OCI-LY3 (cell line): ENCODE measurements around the gene LY6G5C.

Source experiments
- EZH2phosphoT487 ChIP-seq: fragments of 200-600 bp; shearing (Covaris generic); IDR thresholded peaks from 2 replicates; pipeline ENCODE4 v1.6.1; 2018; ENCODE audit warnings: antibody characterized with exemption, mixed run types, low read depth
- TF ChIP-seq, protein P1 (sequence below): fragments of 200-600, 300-600 bp; sonication (generic); IDR thresholded peaks from 2 replicates; pipeline ENCODE4 v1.5.1; 2014; ENCODE audit warnings: antibody characterized with exemption, low read length, low read depth

DNA sequence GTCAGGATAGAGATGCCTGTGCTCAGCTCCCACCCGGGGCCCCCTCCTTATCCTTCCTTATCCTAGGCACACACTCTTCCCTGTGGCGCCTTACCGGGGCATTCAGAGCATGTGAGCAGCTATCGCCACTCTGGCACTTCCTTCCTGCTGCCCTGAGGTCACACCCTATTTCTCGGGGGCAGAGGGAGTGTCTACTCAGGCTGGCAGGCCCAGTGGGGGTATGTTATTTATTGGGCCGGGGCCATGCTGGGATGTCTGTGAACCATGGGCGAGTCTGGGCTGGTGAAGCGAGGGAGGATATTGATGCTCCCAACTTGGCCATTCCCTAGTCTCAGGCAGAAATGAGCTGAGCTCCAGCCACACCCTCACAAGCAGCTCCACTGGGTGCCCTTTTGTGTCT lies 30.4 kb upstream of the LY6G5C start:
- TF ChIP-seq, protein P1, sequence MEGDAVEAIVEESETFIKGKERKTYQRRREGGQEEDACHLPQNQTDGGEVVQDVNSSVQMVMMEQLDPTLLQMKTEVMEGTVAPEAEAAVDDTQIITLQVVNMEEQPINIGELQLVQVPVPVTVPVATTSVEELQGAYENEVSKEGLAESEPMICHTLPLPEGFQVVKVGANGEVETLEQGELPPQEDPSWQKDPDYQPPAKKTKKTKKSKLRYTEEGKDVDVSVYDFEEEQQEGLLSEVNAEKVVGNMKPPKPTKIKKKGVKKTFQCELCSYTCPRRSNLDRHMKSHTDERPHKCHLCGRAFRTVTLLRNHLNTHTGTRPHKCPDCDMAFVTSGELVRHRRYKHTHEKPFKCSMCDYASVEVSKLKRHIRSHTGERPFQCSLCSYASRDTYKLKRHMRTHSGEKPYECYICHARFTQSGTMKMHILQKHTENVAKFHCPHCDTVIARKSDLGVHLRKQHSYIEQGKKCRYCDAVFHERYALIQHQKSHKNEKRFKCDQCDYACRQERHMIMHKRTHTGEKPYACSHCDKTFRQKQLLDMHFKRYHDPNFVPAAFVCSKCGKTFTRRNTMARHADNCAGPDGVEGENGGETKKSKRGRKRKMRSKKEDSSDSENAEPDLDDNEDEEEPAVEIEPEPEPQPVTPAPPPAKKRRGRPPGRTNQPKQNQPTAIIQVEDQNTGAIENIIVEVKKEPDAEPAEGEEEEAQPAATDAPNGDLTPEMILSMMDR = no peak
- no peak for TF ChIP-seq EZH2phosphoT487
